Ramos (cell line): ENCODE results near the gene PEMT.

Experiments
- in situ Hi-C: fragments of 300-500 bp; cut with MboI; formaldehyde crosslinking; loops from one replicate; pipeline ENCODE4 v1.14.3; 2022; ENCODE audit warnings: low sequenced_read_pairs; ENCODE audit not compliant: unreplicated experiment

The PEMT gene

DNA sequence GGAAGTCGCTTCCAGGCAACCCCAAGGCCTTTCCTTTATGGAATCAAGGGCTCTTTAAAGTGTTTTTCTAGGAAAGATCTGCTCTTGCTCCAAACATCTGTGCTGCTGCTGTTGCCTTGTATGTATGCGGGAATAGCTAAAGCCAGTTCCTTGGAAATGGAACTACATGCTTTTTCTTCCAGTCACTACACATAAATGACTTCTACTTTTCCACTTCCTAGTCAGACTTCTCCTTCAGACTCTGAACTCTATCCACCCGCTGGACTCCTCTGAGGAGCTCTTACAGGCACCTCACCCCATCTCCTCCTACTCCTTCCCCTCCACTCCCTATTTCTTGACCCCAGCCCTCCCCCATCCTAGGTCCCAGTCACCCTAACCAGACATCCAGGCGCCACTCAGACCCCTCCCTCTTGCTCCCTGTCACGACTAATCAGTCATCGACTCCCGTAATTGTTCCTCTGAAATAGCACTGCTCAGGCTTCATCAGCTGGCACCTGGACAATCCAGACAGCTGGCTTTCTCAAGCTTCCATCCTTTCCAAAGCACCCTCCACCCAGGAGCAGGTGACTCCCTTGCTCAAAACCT lies 15.0 kb upstream of the PEMT start:
- in situ Hi-C loops = no loop called here

- in situ Hi-C loops = no loop called here
Observed at GRCh38 chr17:17605729-17606088, 14.2 kb upstream of the PEMT start.

DNA sequence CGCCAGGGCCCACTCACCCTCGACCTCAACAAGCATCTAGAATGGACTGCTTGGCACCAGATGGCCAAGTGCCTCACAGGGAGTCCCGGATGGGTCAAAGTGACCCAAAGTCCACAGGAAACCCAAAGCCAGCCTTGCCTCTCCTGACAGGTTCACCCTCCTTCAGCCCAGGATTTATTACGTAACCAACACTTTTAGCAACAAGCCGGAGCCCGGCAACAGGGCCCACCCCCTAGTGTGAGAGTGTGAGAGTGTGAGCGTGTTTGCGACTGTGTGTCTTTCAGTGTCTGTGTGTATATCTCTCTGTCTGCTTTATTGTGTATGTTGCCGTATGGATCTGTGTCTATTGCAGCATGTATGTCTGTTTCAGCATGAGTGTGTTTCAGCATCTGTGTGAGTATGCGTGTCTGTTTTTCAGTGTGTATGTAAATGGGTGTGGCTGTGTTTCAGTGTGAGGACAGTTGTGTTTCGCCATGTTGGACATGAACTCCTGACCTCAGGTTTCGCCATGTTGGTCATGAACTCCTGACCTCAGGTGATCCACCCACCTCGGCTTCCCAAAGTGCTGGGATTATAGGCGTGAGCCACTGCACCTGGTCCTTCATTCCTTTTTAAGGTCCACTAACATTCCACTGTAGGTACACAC lies 13.7 kb upstream of the PEMT start:
- in situ Hi-C loops = no loop called here

- in situ Hi-C loops = no loop called here
Observed at GRCh38 chr17:17603895-17604225, 12.4 kb upstream of the PEMT start.

DNA sequence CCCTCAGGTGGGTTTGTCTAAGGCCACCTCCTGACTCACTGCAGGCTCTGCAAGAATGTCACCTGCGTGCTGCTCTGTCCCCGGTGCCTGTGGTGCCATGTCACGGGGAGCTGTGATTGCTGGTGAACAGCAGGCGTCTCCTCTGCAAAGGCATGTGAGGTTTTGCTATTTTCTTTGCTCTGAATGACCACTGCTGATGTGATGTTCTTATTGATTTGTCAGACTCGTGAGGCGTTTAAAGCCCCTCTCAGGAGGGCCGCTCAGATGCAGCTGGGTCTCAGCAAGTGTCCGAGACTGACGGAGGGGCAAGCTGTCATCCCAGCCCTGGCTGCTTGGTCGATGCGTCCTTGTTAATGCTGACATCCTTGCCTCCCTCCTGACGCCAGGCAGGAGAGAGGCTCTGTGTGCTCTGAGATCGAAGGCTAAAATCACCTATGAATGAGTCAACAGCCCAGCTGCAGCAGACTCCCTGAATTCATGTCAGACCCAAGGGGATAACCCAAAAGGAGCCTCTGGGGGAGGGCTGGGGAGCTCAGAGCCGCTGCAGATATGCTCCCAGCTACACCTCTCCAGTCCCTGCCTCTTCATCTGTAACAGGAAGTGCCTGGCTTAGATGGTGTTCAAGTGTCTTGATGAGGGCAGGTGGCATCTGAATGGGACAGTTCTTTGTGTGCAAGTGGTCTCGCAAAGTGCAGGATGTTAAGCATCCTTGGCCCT lies 11.8 kb upstream of the PEMT start:
- in situ Hi-C loops = no loop called here

- in situ Hi-C loops = no loop called here
Observed at GRCh38 chr17:17599965-17600364, 8.5 kb upstream of the PEMT start.

DNA sequence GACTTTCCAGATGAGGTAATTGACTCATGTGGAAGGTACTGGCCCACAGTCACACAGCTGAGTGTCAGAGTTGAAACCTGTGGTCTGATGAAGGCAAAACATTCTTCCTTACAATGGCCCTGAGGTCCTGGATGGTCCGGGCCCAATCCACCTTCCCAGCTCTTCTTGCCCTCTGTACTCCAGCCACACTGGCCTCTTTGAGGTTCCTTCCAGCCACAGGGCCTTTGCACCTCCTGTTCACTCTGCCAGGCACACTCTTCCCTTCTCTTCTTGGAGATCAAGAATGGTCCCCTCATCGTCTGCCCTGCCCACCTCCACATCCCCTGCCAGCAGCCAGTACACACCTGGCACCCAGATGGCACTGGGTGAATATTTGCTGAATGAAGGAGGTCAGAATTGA lies 6.5 kb upstream of the PEMT start:
- in situ Hi-C loops = no loop called here

DNA sequence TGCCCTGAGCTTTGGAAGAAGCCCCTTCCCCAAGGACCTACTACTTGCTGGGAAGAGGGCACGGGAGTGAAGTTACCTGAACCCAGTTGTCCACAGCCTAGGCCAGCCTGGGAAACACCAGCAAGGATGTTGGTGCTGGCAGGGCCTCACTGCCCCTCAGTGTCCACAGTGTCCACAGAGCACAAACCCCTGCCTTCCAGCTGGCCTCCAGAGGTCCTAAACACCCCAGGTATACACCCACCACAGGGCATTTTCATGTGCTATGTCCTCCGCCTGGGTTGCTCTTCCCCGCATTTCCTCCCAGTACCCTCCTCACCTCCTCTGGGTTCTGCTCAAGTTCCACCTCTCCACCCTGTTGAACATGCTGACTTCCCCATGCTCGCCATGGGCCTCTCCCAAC lies 4.2 kb upstream of the PEMT start:
- in situ Hi-C loops = no loop called here

- in situ Hi-C loops = no loop called here
Observed at GRCh38 chr17:17593222-17593620, 1.7 kb upstream of the PEMT start.

DNA sequence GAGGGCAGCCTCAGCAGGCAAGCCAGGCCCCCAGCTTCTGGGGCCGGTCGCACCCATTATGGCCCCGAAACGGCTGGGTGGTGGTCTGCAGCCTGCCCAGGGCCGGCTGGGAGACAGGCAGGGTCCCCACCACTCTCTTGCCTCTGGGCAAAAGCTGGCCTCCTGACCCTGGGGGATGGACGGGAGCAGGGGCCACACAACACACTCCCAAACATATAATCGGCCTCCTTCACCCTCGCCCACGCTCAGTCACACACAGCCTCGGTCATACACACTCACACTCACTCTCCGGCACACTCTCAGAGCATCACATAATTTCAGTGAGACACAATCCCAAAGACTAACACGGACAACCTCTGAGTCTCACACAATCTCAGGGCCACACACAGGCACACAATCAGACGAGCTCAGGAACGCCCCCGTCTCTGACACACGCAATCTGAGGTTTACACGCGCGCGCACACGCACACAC lies 589 bp downstream of the PEMT start:
- in situ Hi-C loops = no loop called here

DNA sequence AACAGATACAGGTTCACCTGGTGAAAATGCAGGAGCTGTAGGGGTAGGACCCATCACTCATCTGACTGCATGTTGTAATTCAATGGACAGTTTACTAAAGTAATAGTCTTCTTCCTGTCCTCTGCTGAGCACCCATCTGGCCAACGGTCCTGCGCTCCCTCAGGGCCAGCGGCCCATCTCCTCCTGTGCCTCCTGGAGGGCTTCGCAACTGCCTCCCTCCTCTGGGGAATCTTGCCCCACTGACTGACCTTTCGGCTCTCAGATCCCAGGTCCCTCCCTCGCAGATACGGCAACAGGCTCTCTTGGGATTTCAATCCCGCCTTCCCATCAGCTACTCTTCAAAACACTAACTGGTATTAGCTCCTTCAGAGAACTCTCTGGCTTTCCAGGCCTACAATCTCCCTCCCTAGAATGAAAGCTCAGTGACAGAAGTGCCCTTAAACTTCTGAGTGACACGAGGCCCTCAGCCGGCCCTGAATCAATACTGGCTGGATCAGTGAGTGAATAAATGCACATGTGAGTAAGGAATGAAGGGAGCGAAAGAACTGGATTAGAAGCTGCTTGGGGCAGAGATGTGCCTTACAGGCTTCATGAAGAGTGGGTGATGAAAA lies 1.3 kb downstream of the PEMT start:
- in situ Hi-C loops = no loop called here

GRCh38 chr17:17587614-17588337 lies 3.7 kb downstream of the PEMT start:
- in situ Hi-C loops = no loop called here

GRCh38 chr17:17582372-17582771 lies 9.1 kb downstream of the PEMT start:
- in situ Hi-C loops = no loop called here

- in situ Hi-C loops = no loop called here
Observed at GRCh38 chr17:17581509-17581908, 10.0 kb downstream of the PEMT start.

DNA sequence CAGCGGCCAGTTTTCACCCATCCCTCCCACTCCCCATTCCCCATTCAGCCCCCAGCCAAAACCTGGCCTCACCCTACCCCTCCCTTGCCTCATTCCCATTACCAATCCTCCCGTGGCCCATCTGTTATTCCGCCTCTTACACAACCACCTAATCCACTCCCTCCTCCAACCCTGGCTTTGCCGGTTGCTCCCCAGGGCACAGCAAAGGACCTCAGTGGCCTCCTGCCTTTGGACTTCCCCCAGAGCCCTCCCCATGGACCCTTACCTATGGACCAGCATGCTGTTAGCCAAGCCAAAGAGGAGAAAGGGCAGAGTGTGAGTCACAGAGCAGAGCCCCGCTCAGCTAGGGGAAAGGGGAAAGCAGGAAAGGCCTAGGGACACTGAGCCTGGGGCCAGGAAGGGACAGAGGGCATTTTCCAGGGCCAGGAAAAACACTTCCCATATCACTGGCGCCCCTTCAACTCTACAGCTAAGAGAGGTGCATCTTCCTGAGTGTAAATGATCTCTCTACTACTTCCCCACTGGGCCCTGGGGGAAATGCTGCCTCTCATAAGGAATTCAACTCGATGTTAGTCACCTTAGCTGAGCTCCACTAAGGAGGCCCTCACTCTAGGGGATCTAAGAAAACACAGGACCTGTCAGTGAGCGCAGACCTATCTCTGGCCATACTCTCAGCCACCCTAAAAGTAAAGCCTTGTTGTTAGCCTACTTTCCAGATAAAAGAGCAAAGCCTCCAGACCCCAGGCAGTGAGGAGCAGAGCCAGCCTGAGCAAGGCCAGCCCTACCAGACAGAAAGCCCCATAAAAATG lies 10.6 kb downstream of the PEMT start:
- in situ Hi-C loops = no loop called here

DNA sequence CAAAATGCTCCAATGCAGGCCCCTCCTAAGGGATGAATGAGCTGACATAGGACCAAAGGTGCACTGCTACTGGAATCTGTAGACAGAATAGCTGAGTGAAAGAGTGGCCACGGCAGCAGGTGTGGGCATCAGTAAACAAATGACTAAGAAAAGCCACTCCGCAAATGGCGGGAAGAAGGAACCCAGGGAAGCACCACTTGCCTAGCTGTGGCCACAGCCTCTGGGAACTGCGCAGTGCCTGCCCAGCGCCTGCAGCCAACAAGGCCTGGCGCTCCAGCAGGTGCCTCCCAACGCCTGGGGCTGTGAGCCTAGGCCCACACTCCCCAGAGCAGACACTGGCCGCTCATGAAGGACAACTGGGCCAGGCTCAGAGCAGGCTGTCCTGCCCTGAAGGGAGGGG lies 11.8 kb downstream of the PEMT start:
- in situ Hi-C loops = no loop called here

DNA sequence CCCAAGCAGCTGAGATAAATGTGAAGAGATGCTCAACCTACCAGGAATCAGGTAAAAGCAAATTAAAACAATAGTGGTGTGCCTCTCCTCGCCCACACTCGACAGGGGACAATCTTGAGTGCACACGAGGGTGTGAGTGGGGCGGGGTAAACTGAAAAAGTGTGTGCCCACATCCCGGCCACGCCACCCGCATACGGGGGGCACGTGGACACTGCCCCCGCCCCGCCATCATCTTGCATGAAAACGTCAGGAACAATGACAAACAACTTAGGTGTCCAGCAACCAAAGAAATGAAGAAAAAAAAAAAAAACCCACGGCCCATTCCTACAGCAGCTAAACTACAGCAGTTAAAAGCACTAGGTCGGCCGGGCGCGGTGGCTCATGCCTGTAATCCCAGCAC lies 14.1 kb downstream of the PEMT start:
- in situ Hi-C loops = no loop called here

DNA sequence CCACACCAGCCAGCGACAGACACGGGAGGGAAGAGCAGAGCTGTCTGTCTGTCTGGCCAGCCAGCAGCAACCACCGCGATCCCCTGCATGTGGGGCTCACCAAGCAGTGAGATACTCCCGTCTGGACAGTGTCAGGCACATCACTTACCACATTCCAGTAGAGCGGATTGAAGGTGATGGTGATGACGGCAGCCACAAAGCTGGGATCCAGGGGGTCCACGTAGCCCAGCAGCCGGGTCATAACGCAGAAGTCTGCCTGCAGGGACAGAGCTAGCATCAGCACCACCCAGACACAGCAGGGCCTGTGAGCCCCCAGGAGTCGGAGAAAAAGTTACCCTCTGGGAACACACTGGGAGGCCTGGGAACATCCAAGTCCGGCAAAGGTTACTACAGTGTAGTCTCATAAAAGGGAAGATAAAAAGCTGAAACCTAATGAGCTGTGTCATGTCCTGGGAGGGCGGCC lies 14.7 kb downstream of the PEMT start:
- in situ Hi-C loops = no loop called here

GRCh38 chr17:17575360-17576251 lies 15.9 kb downstream of the PEMT start:
- in situ Hi-C loops = no loop called here
